Left lung (tissue), 10 donors: ENCODE measurements around the gene NR2C1. TPM values are rescaled to one million over a fixed set of nuclear protein-coding genes. Genes with fewer than 3 reads are reported as not detected.
"Not testable (repeated sequence)": the region's sequence is repeated elsewhere in the genome, so short reads cannot be mapped to it uniquely, and the experiment has no call there.

Source experiments
- ATAC-seq: fragments of 200-7000 bp; cut with Tn5 transposase; one replicate; pipeline ENCODE4 v1.9.1; 2020; ENCODE audit warnings: moderate library complexity
- DNase-seq, 4 donors: peaks; one replicate each; pipeline ENCODE4 v3.0.0-alpha.2; 2013 to 2020
- H3K27ac ChIP-seq, 2 donors: fragments of 200-600 bp; sonication (generic) in 1 of 2; one replicate each; pipeline versions ENCODE4 v1.5.0 to v1.8.0; 2020 to 2021
- H3K27me3 ChIP-seq, 2 donors: fragments of 200-600 bp; sonication (generic) in 1 of 2; one replicate each; pipeline versions ENCODE4 v1.5.0 to v1.8.0; 2020 to 2021
- H3K36me3 ChIP-seq, 2 donors: fragments of 200-600 bp; sonication (generic) in 1 of 2; one replicate each; pipeline versions ENCODE4 v1.5.0 to v1.8.0; 2020 to 2021
- H3K4me1 ChIP-seq, 2 donors: fragments of 200-600 bp; one replicate each; pipeline ENCODE4 v1.8.0; 2021
- H3K4me3 ChIP-seq, 2 donors: fragments of 200-600 bp; sonication (generic) in 1 of 2; one replicate each; pipeline versions ENCODE4 v1.5.0 to v1.8.0; 2020 to 2021; ENCODE audit warnings: mild to moderate bottlenecking in 1 of 2
- H3K9me3 ChIP-seq, 2 donors: fragments of 200-600 bp; sonication (generic) in 1 of 2; one replicate each; pipeline versions ENCODE4 v1.5.0 to v1.8.0; 2020 to 2021
- intact Hi-C, 2 donors: fragments of 100-400 bp; cut with DNase I; formaldehyde crosslinking; loops; one replicate each; pipeline versions ENCODE4 v1.11.2 to v1.14.2; 2022
- polyA plus RNA-seq, 6 donors: library from polyadenylated mRNA; unstranded; fragments of 120-200 nt; gene quantifications; one replicate each; pipeline ENCODE4 v1.2.1, GENCODE V29; 2013; ENCODE audit not compliant: insufficient read length in 6 of 6
- total RNA-seq, 2 donors: library from RNA; stranded (reverse); fragmentation: NEBNext Ultra II Directional; extraction: Animal tissue kit (Norgen Biotek cat#: 25700); gene quantifications; one replicate each; pipeline ENCODE4 v1.2.1, GENCODE V29; 2021
- TF ChIP-seq, protein P1 (sequence below), 2 donors: fragments of 200-600 bp; sonication (generic) in 1 of 2; IDR thresholded peaks; one replicate each; pipeline versions ENCODE4 v1.5.0 to v1.8.0; 2021; ENCODE audit warnings: antibody characterized with exemption in 2 of 2
- donor health status: DM: no; HTN: yes; CAD: no.
- donor health status: DM: no; HTN: no; CAD: no.

Gene NR2C1
- total and polyA plus RNA-seq, 8 donors: 28.8 to 100.0 (median 75.3) TPM

DNA sequence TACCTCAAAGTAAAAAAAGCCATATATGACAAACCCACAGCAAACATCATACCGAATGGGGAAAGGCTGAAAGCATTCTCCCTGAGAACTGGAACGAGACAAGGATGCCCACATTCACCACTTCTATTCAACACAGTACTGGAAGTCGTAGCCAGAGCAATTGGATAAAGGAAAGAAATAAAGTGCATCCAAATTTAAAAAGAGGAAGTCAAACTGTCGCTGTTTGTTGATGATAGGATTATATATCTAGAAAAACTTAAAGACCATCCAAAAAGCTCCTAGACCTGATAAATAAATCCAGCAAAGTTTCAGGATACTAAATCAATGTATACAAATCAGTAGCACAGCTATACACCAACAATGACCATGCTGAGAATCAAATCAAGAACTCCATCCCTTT, 75.1 kb downstream of the NR2C1 start:
- no peak for ATAC-seq
- Histone ChIP-seq H3K27me3 (no peaks in the 10 kb centered on the region), H3K9me3 (no peaks in the 10 kb centered on the region), H3K4me1 (peaks cover 12 to 41% of the 10 kb centered on the region in 2 donors), H3K27ac (no peak overlapping the region), H3K4me3 (no peak overlapping the region), H3K36me3 (peaks cover 0 to 38% of the 10 kb centered on the region in 2 donors)
- no peak for DNase-seq
- intact Hi-C loops: no loop called here
- TF ChIP-seq, protein P1, sequence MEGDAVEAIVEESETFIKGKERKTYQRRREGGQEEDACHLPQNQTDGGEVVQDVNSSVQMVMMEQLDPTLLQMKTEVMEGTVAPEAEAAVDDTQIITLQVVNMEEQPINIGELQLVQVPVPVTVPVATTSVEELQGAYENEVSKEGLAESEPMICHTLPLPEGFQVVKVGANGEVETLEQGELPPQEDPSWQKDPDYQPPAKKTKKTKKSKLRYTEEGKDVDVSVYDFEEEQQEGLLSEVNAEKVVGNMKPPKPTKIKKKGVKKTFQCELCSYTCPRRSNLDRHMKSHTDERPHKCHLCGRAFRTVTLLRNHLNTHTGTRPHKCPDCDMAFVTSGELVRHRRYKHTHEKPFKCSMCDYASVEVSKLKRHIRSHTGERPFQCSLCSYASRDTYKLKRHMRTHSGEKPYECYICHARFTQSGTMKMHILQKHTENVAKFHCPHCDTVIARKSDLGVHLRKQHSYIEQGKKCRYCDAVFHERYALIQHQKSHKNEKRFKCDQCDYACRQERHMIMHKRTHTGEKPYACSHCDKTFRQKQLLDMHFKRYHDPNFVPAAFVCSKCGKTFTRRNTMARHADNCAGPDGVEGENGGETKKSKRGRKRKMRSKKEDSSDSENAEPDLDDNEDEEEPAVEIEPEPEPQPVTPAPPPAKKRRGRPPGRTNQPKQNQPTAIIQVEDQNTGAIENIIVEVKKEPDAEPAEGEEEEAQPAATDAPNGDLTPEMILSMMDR (IDR thresholded peaks at IDR 0.05): no peak

DNA sequence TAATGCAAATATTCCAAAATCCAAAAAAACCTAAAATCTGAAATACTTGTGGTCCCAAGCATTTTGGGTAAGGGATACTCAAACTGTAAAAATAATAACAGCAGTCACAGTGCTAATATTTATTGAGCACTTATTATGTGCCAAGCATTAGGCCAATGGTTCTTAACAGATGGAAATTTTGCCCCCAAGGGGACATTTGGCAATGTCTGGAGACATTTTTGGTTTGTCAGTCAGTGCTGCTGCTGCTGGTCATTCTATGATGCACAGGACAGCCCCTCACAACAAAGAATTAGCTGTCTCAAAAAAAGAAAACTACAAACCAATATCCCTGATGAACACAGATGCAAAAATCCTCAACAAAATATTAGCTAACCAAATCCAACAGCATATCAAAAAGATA, 75.7 kb downstream of the NR2C1 start:
- Histone ChIP-seq H3K9me3 (no peaks in the 10 kb centered on the region), H3K4me1 (peaks cover 10 to 39% of the 10 kb centered on the region in 2 donors), H3K27me3 (no peaks in the 10 kb centered on the region), H3K27ac (no peak overlapping the region), H3K36me3 (peaks cover 0 to 44% of the 10 kb centered on the region in 2 donors), H3K4me3 (no peak overlapping the region)
- intact Hi-C loops: no loop called here
- ATAC-seq (no peak), DNase-seq (no peak)
- TF ChIP-seq, protein P1 (IDR thresholded peaks at IDR 0.05): no peak

DNA sequence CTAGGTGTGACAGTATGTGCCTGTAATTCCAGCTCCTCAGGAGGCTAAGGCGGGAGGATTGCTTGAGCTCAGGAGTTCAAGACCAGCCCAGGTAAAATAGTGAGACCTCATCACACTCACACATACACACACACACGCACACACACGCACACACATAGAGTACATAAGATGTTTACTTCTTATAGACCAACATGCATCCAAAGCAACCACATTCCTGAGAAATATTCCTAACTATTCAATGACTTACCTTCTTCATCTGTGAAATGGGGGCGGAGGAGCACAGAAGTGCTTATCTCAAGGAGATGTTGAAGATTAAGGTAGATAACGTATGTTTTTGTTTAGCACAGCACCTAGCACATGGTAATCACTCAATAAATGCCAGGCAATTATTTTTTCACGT, 76.4 kb downstream of the NR2C1 start:
- peaks cover 6 to 34% of the 10 kb centered on the region in 2 donors for H3K4me1 ChIP-seq
- no peak overlapping the region for H3K4me3 ChIP-seq
- H3K36me3 ChIP-seq: peaks cover 0 to 50% of the 10 kb centered on the region in 2 donors
- intact Hi-C loops: no loop called here
- TF ChIP-seq, protein P1 (IDR thresholded peaks at IDR 0.05): no peak
- no peak overlapping the region for H3K27ac ChIP-seq
- DNase-seq (no peak), ATAC-seq (no peak)
- H3K9me3 ChIP-seq: no peaks in the 10 kb centered on the region
- H3K27me3 ChIP-seq: no peaks in the 10 kb centered on the region

DNA sequence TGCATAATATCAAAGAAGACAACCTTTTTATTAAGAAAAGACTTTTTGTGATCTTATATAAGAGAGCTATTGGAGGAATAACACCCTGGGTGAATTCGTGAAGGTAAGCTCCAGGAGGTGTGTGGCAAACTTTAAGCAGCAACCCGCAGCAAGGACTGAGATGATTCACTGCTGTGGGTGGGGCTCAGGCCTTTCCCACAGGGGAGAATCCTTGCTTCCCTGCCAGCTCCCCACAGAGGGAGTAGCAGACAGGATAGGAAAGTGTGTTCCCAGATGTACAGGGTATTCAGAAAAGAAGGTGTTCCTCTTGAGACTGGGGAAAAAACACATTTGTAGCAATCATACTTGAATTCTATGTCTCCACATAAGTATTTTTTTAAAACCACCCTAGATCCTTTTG, 79.1 kb downstream of the NR2C1 start:
- Histone ChIP-seq H3K9me3 (no peaks in the 10 kb centered on the region), H3K4me1 (peaks cover 0 to 11% of the 10 kb centered on the region in 2 donors), H3K27me3 (no peaks in the 10 kb centered on the region), H3K36me3 (peaks cover 0 to 53% of the 10 kb centered on the region in 2 donors), H3K27ac (no peak overlapping the region), H3K4me3 (no peak overlapping the region)
- TF ChIP-seq, protein P1 (IDR thresholded peaks at IDR 0.05): no peak
- no peak for ATAC-seq
- DNase-seq: no peak
- intact Hi-C loops: no loop called here

DNA sequence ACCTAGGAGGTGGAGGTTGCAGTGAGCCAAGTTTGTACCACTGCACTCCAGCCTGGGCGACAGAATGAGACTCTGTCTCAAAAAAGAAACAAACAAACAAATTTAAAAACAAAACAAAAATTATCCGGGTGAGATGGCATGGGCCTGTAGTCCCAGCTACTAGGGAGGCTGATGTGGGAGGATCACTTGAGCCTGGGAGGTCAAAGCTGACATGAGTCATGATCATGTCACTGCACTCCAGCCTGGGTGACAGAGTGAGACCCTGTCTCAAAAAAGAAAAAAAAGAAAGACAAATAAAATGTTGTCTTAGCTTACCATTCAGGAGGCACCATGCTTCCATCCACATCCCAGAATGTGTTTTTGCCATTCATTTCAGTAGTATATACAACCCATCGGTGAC, 79.6 kb downstream of the NR2C1 start:
- H3K27me3 ChIP-seq, ATAC-seq, H3K4me3 ChIP-seq, DNase-seq, H3K27ac ChIP-seq, intact Hi-C loops, H3K4me1 ChIP-seq, H3K9me3 ChIP-seq: not testable (repeated sequence)
- peaks cover 0 to 53% of the 10 kb centered on the region in 2 donors for H3K36me3 ChIP-seq

DNA sequence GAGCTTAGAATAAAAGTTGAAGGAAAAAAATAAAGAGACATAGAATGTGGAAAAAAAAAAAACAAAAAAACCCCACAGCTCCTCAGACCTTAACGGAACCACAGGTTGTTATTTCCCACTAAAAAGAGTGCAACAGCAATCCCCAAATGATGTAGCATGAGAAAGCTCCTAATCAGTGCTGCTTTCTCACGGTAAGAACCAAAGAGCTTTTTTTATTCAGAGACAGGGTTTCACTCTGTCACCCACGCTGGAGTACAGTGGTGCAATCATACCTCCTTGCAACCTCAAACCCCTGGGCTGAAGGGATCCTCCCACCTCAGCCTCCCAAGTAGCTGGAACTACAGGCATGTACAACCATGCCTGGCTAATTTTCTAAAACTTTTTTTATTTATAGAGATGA, 83.2 kb downstream of the NR2C1 start:
- Histone ChIP-seq H3K27me3 (no peaks in the 10 kb centered on the region), H3K36me3 (peaks cover 0 to 45% of the 10 kb centered on the region in 2 donors), H3K9me3 (no peaks in the 10 kb centered on the region), H3K27ac (no peak overlapping the region), H3K4me1 (no peaks in the 10 kb centered on the region), H3K4me3 (no peak overlapping the region)
- ATAC-seq (no peak), DNase-seq (no peak)
- TF ChIP-seq, protein P1 (IDR thresholded peaks at IDR 0.05): no peak
- intact Hi-C loops: no loop called here
